ENCODE data around the gene PIK3C2G.

The PIK3C2G gene

GRCh38 chr12:18340786-18341185 lies 79.5 kb downstream of the PIK3C2G start:
- no peak for DNase-seq (ENCODE audit: low spot score)

DNA sequence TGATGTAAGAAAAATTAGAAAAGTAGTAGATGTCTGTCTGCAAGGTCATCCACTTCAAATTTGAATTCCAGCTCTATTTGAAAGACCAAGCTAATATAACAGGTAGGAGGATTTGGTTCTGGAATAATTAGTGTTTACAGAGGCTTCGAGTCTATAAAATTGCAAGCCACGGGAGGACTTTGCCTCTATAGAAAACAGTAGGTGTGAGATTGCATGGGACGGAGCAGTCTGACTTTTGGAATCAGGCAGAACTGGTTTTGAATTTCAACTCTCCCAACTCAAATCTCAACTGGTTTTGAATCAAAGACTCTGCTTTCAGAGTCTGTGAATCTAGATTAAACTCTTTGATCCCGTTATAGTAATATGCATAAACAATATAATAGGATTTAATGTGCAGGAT lies 82.4 kb downstream of the PIK3C2G start:
- DNase-seq (ENCODE audit: low spot score) = no peak

DNA sequence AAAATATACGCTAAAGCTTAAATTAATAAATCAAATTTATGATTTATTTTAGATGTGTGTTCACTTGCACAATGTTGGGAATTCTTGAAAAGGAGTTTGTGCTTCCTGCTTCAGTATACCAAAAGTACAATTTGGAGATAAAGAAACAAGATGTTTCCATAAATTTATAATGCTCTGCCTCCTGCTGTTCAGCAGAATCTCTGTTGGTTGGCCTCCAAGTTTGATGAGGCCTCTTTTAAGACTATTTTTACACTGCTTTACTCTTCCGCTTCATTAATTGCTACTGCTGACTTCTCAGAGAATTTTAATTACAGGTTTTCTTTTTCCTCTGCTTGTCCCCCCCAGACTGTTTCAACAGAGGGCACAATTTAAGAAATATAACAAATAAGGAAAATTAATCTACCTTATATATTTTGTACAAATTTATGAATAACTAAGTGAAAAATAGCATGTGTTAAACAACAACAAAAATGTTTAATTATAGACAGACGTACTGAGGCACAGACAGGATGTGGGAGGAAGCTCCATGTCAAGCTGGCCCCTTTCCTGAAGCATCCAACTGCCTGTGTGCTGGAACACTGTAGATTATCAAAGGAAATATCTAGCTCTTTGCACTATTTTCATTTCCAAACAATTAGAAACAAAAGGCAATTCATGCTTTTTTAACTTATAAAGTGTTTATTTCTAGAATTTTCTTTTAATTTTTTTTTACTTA lies 83.9 kb downstream of the PIK3C2G start:
- DNase-seq (ENCODE audit: low spot score) = no peak

DNA sequence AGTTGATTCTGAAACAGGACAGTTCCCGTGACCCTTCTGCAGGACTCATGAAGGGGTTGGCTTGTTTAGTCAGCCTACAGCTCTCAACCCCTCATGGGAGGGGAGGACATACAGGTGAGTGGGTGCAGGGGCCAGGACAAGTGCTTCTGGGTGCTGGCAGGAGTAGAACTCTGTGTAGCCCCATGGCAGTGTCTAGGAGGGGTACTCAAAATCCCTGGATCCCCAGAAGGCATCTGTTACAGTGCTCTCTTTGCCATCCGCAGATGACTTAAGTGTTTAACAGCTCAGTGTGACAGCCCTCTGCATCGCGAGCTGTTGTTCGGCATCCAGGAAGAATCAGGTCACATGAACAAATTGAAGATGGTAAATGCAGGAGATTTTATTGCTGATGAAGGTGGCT lies 91.0 kb downstream of the PIK3C2G start:
- no peak for DNase-seq (ENCODE audit: low spot score)

DNA sequence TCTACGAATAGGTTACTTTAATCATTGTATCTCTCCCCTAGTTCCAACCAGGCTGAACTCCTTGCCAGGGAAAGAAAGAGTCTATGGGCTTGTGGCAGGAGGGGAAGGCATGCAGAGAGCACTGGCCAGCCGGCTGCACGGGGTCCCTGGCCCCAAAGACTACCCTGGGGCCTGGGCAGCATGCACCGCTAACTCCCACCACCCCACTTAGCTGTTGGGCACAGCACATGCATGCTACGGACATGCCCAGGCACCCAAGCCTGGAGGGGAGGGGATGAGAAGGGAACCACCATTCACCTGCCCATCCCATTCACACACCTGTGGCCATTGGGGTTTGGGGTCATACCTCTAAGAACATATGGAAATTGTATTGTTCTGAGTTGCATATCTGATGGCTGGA lies 94.1 kb downstream of the PIK3C2G start:
- DNase-seq (ENCODE audit: low spot score) = no peak

DNA sequence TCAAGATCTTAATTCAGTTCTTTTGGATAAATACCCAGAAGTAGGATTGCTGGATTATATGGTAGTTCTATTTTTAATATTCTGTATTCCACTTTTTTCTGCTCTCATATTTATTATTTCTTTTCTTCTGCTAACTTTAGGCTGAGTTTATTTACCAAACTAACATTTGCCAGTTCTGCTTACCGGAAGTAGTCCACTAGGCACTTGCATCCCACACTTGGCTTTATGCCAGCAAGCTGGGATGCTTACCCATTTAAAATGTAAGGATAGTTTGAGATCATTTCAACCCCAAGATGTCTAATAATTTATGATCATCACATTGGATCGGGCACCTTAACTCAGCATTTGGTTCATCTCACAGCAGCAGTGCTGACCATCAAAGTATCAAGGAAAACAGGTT lies 96.8 kb downstream of the PIK3C2G start:
- DNase-seq (ENCODE audit: low spot score) = no peak

- DNase-seq (ENCODE audit: low spot score) = no peak
Measured at GRCh38 chr12:18358930-18359329, 97.6 kb downstream of the PIK3C2G start.

DNA sequence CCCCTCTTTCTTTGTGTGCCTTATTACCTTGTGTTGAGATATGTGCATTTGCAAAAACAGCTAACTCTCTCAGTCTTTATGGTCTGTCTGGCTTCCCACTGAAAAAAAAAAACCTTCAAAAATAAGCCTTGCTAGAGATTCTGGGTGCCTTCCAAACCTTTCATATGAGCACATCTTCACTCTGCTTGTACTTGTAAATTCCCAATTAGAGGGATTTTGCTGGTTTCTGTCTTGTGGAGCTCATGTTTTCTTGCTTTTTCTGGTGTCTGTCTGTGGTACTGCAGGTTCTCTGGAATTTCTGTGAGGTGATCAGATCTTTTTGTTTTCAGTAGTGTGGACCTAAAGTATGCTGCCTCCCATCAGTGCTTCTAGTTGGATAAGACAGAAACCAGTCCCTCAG lies 100.1 kb downstream of the PIK3C2G start:
- no peak for DNase-seq (ENCODE audit: low spot score)

DNA sequence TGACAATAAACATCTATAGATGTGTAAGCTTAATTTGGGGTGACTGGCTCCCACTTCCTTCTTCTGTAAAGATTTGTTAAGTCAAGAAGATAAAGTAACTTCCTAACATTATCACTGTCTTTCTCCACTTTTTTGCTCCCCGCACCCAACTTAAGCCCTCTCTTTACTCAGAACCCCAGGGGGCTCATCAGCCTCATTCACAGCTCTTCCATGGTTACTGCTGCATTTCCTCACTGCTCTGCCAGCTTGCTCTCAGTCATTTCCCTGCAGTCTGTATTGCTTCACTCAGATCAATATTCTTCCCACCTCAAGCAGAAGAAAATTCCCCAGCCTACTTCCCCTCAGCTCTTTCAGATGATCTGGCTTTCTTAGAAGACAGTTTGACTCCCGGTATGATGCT lies 102.0 kb downstream of the PIK3C2G start:
- no peak for DNase-seq (ENCODE audit: low spot score)

GRCh38 chr12:18368594-18368993 lies 107.3 kb downstream of the PIK3C2G start:
- DNase-seq (ENCODE audit: low spot score) = no peak

DNA sequence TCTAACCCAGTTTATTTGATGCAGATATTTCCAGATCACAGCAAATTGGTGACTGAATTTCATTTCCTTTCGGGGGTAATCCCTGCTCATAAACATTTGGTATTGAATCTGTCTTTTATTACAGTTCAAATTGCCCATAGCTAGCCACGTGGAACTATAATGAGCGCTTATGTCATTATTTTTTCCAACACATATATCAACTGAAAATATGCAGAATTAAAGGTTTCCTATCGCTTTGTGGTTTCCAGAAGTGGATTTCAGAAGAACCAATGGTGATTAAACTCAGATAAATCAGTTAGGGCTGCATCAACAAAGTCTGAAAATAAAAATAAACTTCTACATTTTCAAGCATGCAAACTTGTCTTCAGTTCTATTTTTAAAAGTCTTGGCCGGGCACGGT lies 111.9 kb downstream of the PIK3C2G start:
- no peak for DNase-seq (ENCODE audit: low spot score)

GRCh38 chr12:18375131-18375530 lies 113.8 kb downstream of the PIK3C2G start:
- no peak for DNase-seq (ENCODE audit: low spot score)

DNA sequence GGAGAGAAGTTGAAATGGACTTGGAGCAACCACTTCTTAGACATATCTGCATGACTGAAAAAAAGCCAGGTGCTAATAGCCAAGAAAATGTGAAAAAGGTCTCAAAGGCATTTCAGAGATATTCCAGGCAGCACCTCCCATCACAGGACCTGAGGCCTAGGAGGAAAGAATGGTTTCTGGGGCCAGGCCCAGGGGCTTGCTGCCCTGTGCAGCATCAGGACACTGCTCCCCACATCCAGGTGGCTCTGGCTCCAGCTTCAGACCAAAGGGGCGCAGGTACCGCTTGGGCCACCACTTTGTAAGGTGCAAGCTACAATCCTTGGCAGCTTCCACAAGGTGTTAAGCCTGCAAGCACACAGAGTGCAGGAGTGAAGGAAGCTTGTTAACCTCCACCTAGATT lies 114.3 kb downstream of the PIK3C2G start:
- DNase-seq (ENCODE audit: low spot score) = no peak

GRCh38 chr12:18382236-18382885 lies 121.0 kb downstream of the PIK3C2G start:
- no peak for DNase-seq (ENCODE audit: low spot score)

DNA sequence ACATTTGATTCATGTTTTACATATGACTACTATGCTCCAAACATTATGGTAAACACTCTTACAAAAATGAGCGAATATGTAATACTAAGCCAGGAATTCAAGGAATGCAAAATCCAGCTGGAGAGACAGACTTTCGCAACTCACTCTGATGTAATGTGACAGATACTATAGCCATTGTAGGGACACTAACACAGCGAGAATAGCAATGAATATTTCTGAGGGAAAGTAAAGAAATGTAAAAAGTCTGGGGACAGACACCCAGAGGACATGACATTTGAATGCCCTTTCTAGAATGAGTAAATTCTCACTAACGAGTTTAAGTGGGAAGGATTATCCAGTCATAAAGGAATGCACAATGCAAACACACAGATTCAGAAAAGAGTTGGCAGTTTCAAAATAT lies 121.9 kb downstream of the PIK3C2G start:
- DNase-seq (ENCODE audit: low spot score) = peak; percentile 29

- no peak for DNase-seq (ENCODE audit: low spot score)
Measured at GRCh38 chr12:18387706-18388105, 126.4 kb downstream of the PIK3C2G start.

DNA sequence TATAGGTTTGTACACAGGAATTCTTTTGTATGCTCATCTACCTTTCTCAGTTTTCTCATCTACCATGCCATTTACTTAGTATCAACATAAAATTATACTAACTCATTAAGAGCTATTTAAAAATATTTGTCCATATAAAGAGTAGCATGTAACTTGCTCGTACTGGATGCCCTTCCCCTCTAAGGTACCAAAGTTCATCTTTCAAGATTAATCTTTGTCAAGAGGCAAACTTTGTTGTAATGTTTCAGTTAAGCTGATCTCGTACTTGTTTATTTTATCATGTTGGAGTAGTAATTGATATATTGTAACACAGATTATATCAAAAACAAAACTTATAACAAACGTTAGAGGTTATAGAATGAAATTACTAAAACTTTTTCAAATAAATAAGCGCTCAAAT lies 128.5 kb downstream of the PIK3C2G start:
- DNase-seq (ENCODE audit: low spot score) = no peak

- no peak for DNase-seq (ENCODE audit: low spot score)
Measured at GRCh38 chr12:18391151-18391550, 129.8 kb downstream of the PIK3C2G start.

DNA sequence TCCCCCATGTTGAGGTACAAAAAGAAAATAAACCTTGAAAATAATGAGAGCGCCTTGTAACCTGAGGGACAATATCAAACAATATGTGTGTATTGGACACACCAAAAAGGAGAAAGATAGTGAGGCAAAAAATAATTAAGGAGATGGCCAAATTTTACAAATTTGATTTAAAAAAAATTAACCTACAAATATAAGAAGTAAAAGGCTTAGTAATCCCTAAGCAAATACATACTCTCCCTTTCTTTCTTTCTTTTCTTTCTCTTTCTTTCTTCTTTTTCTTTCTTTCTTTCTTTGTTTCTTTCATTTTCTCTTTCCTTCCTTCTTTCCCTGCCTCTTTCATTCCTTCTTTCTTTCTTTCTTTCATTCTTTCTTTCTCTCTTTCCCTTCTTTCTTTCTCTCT lies 133.4 kb downstream of the PIK3C2G start:
- no peak for DNase-seq (ENCODE audit: low spot score)

DNA sequence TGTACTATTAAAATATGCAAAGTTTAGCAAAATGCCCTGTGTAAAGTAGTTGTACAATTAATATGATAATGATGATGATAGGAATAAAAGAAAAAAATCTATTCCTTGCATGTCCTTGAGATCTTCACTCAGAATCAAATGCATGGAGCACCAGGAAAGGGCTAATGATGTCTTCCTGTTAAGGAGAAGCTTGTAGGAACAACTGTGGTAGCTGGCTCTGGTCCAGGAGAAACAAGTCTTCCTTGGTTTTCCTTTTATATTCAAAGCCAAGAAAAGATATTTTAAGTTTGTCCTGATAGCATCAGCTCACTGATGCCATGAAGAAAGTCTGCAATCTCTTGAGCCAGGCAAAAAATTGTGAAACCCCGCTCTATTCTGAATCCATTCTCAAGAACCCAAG lies 138.9 kb downstream of the PIK3C2G start:
- no peak for DNase-seq (ENCODE audit: low spot score)

DNA sequence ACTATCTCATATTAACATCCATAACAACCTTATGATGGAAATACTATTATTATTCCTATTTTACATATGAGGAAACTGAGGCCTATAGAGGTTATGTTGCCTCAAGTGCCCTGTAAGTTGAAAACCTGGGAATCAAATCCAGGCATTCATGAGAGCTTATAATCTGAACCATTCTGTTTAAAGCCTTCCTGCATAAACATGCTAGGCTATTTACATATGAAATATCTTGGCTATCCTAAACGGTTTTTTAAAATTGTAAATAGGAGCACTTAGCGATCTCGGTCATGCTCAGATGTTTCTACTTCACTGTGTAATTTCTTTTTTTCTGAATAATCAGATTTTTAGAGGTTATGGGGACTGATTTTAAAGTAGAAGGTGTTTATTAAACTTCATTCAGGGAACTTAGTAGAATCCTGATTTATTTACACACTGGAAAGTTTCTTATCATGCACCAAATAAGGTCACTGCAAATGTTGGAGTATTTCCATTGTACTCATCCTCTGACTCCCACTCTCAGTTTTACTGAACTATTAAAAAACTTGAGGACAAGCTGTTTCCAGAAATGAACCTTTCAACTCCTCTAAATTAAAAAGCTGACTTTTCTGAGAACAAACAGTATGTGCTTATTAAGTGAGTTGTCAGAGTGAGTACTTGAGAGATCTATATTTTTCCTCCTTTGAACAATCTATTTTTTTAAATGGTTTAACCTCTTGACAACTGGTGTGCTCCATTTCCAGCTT lies 141.7 kb downstream of the PIK3C2G start:
- DNase-seq (ENCODE audit: low spot score) = no peak

DNA sequence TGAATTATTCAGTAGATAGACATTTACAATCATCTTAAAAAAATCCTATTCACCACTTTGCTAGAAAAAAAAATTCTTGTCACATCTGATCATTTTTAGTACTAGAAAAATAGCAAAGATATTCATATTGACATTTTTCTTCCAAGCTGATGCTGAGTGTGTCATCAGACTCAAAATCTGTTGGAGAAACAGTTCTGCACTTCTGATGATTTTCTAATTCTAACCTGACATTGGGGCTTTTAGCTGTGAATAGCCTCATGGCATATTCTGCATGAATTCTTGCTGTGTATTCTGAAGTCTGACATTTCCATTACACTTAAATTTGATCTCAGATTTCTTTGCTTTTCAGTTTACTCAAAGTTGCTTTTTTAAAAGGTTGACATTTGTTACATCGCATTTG lies 150.1 kb downstream of the PIK3C2G start:
- no peak for DNase-seq (ENCODE audit: low spot score)

GRCh38 chr12:18414671-18415070 lies 153.4 kb downstream of the PIK3C2G start:
- no peak for DNase-seq (ENCODE audit: low spot score)
